Stimulated activated CD4-positive, alpha-beta T cell treated with anti-CD3 and anti-CD28 coated beads, Interleukin-4, amount 100 ng/mL, for 1 hour (primary cell): ENCODE results near the gene ZNF672.

Experiments used
- DNase-seq: peaks from one replicate; pipeline ENCODE4 v3.0.0-alpha.2; 2020

The ZNF672 gene

GRCh38 chr1:248891758-248892157 lies 53.7 kb downstream of the ZNF672 start:
- no peak for DNase-seq

DNA sequence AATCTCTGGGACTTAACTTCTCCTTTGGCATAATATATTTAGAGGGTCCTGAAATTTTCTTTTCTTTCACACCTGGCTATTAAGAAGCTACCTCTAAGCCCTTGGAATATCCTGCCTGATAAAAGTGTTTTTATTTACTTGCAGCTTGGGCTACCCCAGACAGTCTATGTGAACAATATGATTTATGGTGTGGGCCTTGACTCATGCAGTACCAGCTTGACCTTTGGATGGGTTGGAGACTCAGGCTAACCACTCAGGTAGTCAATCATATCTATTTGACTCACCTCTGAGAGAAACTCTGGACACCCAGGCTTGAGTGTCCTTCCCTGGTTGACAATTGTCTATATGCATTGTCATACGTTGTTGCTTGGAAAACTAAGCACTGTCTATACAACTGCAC lies 54.6 kb downstream of the ZNF672 start:
- no peak for DNase-seq

DNA sequence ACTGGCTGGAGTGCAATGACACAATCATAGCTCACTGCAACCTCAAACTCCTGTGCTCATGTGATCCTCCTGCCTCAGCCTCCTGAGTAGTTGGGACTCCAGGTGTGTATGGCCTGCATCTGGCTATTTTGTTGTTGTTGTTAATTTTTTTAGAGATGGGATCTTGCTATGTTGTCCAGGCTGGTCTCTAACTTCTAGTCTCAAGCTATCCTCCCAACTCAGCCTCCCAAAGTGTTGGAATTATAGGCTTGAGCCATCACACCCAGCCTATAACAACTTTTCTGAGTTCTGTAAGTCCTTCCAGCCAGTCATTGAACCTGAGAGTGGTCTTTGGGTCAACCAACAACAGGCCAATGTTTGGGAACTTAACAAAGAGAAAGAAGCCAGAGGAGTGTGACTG lies 56.8 kb downstream of the ZNF672 start:
- no peak for DNase-seq

DNA sequence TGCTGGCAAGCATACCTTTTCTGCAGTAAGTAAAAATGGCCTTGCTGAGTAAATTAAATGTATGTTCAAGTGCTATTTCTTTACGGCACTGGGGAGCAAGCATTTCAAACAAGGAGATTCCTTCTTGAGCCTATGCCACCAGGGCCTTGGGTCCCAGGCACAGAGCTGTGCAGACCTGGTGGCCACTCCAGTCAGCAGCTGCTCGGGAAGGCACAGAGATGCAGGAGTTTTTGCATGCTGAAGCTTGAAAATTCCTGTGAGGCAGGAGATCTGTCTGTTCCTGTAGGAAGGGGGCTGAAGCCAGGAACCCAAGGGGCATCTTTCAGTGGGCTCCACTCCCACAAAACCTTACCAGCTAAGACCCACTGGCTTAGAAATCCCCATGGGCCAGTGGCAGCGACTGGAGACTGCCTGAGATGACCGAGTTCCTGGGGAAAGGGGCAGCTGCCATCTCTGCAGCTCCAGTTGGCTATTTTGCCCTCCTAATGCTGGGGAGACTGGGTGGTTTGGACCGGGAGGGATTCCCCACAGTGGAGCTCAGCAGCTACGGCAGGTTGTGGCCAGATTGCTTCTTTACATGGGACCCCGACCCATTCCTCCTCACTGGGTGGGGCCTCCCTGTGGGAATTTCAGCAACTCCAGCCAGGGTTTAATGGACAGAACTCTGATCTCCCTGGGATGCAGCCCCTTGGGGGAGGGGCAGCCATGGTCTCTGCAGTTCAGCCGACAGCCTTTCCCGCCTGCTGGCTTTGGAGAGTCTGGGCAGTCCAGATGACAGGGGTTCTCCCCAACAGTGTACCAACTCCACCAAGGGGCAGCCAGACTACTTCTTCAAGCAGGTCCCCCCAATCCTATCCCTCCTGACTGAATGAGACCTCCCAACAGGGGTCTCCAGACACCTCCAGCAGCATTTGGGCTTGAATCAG lies 59.7 kb downstream of the ZNF672 start:
- DNase-seq = no peak
